Measurements from ENCODE around the gene CWC25. TPM values are rescaled to one million over a fixed set of nuclear protein-coding genes. Genes with fewer than 3 reads are reported as not detected.

Gene CWC25
- total and polyA plus RNA-seq, 2 of the 13 experiments (the other 11 are each of a cell fraction or from before 2014, with no cell fraction given) = 15.6 to 22.7 TPM

GRCh38 chr17:38798614-38799500 lies 26.3 kb downstream of the CWC25 start (continued):
- TF ChIP-seq ATF3 (CRISPR knock-in tag; IDR thresholded peaks at IDR 0.05) (no peak), ZNF580 (CRISPR knock-in tag; IDR thresholded peaks at IDR 0.05; ENCODE audit: borderline replicate concordance, low read depth) (peak; percentile 66; the same call in 1 of the 2 replicates), ZNF790 (CRISPR knock-in tag; IDR thresholded peaks at IDR 0.05; ENCODE audit: borderline replicate concordance) (0 out of 2 replicates have a peak, but pooled peaks have one; percentile 4), SYNCRIP (IDR thresholded peaks at IDR 0.05; ENCODE audit: insufficient read depth, low read depth, low read length) (no peak), ZNF335 (CRISPR knock-in tag; IDR thresholded peaks at IDR 0.05) (no peak), FOXO1 (CRISPR knock-in tag; IDR thresholded peaks at IDR 0.05) (0 out of 2 replicates have a peak, but pooled peaks have one; percentile 7), SALL1 (CRISPR knock-in tag; IDR thresholded peaks at IDR 0.05) (peak; percentile 84), ZNF609 (CRISPR knock-in tag; IDR thresholded peaks at IDR 0.05; ENCODE audit: borderline replicate concordance) (no peak), ZNF678 (CRISPR knock-in tag; IDR thresholded peaks at IDR 0.05) (no peak), DBP (CRISPR knock-in tag; IDR thresholded peaks at IDR 0.05; ENCODE audit: not compliant biosample characterization) (no peak), RAD51 (IDR thresholded peaks at IDR 0.05; ENCODE audit: borderline replicate concordance) (no peak), THAP7 (CRISPR knock-in tag; IDR thresholded peaks at IDR 0.05) (peak; percentile 84; the same call in 1 of the 2 replicates), BATF2 (CRISPR knock-in tag; IDR thresholded peaks at IDR 0.05) (peak; percentile 13; the same call in 1 of the 2 replicates), ZBTB49 (CRISPR knock-in tag; IDR thresholded peaks at IDR 0.05; ENCODE audit: borderline replicate concordance) (0 out of 2 replicates have a peak, but pooled peaks have one; percentile 9)

Data from HepG2 (cell line).